ENCODE results near the gene HMGXB3. TPM values are rescaled to one million over a fixed set of nuclear protein-coding genes. Genes with fewer than 3 reads are reported as not detected.
A peak's percentile ranks its signal among the peaks of the same experiment; 100 is the strongest.

HMGXB3 gene
- total and polyA plus RNA-seq, 9 donors = 14.2 to 25.4 (median 18.0) TPM

DNA sequence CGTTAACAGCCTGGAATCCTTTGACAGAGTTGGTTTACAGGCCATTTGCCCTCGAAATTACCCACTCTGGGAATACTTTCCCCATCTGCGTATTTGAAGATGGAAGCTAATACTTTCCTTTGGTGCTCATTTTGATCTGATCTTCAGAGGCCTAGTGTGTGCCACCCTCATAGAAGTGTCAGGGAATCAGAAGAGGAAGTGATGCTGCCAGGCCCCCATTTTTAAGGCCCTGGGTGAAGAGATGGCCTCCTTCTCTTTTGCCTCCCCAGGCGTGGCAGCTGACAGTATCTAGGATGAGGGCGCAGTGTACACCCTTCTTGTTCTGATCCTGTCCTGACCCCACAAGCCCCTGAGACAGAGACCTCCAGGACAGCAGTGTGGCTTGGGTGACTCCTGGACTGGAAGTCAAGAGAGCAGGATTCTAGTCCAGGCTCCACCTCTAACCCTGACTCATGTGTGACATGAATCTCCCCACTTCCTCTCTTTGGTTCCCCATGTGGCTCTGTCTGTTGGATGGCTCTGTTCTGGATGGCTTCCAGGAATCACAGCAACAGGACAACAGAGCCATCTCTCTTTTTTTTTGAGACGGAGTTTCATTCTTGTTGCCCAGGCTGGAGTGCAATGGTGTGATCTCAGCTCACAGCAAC is 58.1 kb downstream of the HMGXB3 start:
- peaks cover 6% of the 10 kb centered on the region for H3K4me1 ChIP-seq (ENCODE audit: control insufficient read depth, insufficient read depth, low read length)
- H3K9me3 ChIP-seq (replicated peaks; ENCODE audit: control insufficient read depth, low read depth, low read length) = no peaks in the 10 kb centered on the region
- H3K27ac ChIP-seq (ENCODE audit: low read length) = peak overlapping the region; percentile 47
- no peak overlapping the region for H3K4me3 ChIP-seq (ENCODE audit: low read length)
- 76% methylated on average over 4 of the region's 6 CpGs for WGBS (ENCODE audit: insufficient coverage)
- no peaks in the 10 kb centered on the region for H3K27me3 ChIP-seq (ENCODE audit: control insufficient read depth, insufficient read depth, low read length)
- peaks cover 24% of the 10 kb centered on the region for H3K36me3 ChIP-seq (ENCODE audit: control insufficient read depth, insufficient read depth, low read length)
- DNase-seq = peak; percentile 86

GRCh38 chr5:150059623-150060022 is 59.1 kb downstream of the HMGXB3 start:
- no peak for DNase-seq
- Histone ChIP-seq H3K9me3 (replicated peaks; ENCODE audit: control insufficient read depth, low read depth, low read length) (no peaks in the 10 kb centered on the region), H3K4me1 (ENCODE audit: control insufficient read depth, insufficient read depth, low read length) (peaks cover 6% of the 10 kb centered on the region), H3K4me3 (ENCODE audit: low read length) (no peak overlapping the region), H3K36me3 (ENCODE audit: control insufficient read depth, insufficient read depth, low read length) (peaks cover 14% of the 10 kb centered on the region), H3K27ac (ENCODE audit: low read length) (no peak overlapping the region), H3K27me3 (ENCODE audit: control insufficient read depth, insufficient read depth, low read length) (no peaks in the 10 kb centered on the region)
- 85% methylated on average over 10 of the region's 11 CpGs for WGBS (ENCODE audit: insufficient coverage)

- Histone ChIP-seq H3K4me1 (ENCODE audit: control insufficient read depth, insufficient read depth, low read length) (peaks cover 12% of the 10 kb centered on the region), H3K4me3 (ENCODE audit: low read length) (no peak overlapping the region), H3K9me3 (replicated peaks; ENCODE audit: control insufficient read depth, low read depth, low read length) (no peaks in the 10 kb centered on the region), H3K36me3 (ENCODE audit: control insufficient read depth, insufficient read depth, low read length) (peaks cover 5% of the 10 kb centered on the region), H3K27ac (ENCODE audit: low read length) (no peak overlapping the region), H3K27me3 (ENCODE audit: control insufficient read depth, insufficient read depth, low read length) (no peaks in the 10 kb centered on the region)
- no peak for DNase-seq
- whole genome bisulfite sequencing (ENCODE audit: insufficient coverage) = 83% methylated on average over 4 of the region's 7 CpGs
Observed at GRCh38 chr5:150060471-150060870, 59.9 kb downstream of the HMGXB3 start.

DNA sequence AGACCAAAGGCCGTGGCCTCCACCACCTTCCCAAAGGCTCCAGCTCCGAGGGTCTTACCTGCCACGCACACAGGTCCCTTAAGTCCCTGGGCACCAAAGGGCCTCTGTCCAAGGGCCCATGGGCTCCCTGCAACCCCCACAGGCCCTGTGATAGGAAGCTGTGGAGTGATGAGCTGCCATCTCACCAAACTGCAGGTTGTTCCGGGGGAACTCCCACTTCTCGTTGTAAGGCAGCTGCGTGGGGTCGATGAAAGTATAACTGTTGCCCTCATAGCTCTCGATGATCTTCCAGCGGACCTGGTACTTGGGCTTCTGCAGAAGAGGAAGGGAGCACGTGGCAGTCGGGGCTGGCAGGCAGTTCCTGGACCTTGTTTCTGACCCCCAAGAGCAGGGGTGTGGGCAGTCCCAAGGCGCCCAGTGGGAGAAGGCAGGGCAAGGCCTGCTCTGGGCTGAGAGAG is 61.0 kb downstream of the HMGXB3 start:
- Histone ChIP-seq H3K27me3 (ENCODE audit: control insufficient read depth, insufficient read depth, low read length) (no peaks in the 10 kb centered on the region), H3K27ac (ENCODE audit: low read length) (no peak overlapping the region), H3K9me3 (replicated peaks; ENCODE audit: control insufficient read depth, low read depth, low read length) (no peaks in the 10 kb centered on the region), H3K4me3 (ENCODE audit: low read length) (no peak overlapping the region), H3K36me3 (ENCODE audit: control insufficient read depth, insufficient read depth, low read length) (no peaks in the 10 kb centered on the region), H3K4me1 (ENCODE audit: control insufficient read depth, insufficient read depth, low read length) (peaks cover 19% of the 10 kb centered on the region)
- no peak for DNase-seq
- WGBS (ENCODE audit: insufficient coverage) = 85% methylated on average over 9 of the region's 12 CpGs

- Histone ChIP-seq H3K4me3 (ENCODE audit: low read length) (no peak overlapping the region), H3K9me3 (replicated peaks; ENCODE audit: control insufficient read depth, low read depth, low read length) (no peaks in the 10 kb centered on the region), H3K36me3 (ENCODE audit: control insufficient read depth, insufficient read depth, low read length) (no peaks in the 10 kb centered on the region), H3K4me1 (ENCODE audit: control insufficient read depth, insufficient read depth, low read length) (peaks cover 19% of the 10 kb centered on the region), H3K27me3 (ENCODE audit: control insufficient read depth, insufficient read depth, low read length) (no peaks in the 10 kb centered on the region), H3K27ac (ENCODE audit: low read length) (no peak overlapping the region)
- no peak for DNase-seq
- 90% methylated on average over 2 of the region's 2 CpGs for WGBS (ENCODE audit: insufficient coverage)
Observed at GRCh38 chr5:150062216-150062922, 61.8 kb downstream of the HMGXB3 start.

DNA sequence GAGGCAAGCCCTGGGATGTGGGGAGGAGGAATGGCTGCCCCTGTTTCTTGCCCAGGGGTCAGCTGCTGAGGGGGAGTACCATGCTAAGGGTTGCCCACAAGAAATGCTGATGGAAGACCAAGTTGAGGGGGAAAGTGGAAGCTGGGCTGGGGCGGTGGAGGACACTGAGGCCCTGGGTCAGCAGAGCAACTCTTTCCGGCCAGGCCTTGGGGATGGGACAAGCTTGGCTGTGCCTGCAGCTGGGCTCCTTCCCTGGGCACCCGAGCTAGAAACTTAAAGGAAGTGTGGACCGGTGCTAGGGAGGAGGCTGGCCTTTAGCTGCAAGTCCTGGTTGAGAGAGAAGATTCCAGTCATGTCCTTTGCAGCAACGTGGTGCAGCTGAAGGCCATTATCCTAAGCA is 63.1 kb downstream of the HMGXB3 start:
- no peaks in the 10 kb centered on the region for H3K36me3 ChIP-seq (ENCODE audit: control insufficient read depth, insufficient read depth, low read length)
- no peaks in the 10 kb centered on the region for H3K27me3 ChIP-seq (ENCODE audit: control insufficient read depth, insufficient read depth, low read length)
- H3K4me3 ChIP-seq (ENCODE audit: low read length) = no peak overlapping the region
- DNase-seq = no peak
- H3K9me3 ChIP-seq (replicated peaks; ENCODE audit: control insufficient read depth, low read depth, low read length) = no peaks in the 10 kb centered on the region
- 79% methylated on average over 4 of the region's 5 CpGs for WGBS (ENCODE audit: insufficient coverage)
- H3K27ac ChIP-seq (ENCODE audit: low read length) = no peak overlapping the region
- peaks cover 20% of the 10 kb centered on the region for H3K4me1 ChIP-seq (ENCODE audit: control insufficient read depth, insufficient read depth, low read length)

DNA sequence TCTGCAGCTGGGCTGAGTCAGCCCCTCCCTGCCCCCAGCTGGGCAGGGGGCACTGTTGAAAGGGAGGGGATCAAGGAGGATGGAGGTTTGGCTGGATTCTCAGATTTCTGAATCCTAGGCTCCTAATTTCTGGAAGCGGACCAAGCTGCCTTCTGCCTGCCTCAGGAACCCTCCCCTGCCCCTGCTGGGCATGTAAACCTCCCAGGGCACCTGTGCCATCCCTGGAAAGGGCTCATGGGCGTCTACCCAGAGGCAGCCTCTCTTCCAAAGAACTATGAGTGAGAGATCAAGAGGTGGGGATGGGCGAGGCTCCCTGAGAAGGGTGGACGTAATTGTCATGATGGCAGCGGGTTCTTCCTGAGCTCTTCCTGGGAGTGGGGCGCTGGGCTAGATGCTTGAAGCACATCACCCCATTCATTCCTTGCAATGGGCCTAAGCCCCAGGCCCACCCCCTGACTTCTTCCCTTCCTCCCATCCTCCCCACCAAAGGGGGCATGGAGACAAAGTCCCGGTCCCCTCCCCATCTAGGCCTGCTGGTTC is 64.2 kb downstream of the HMGXB3 start:
- 83% methylated on average over 1 of the region's 7 CpGs for WGBS (ENCODE audit: insufficient coverage)

GRCh38 chr5:150065346-150065745 is 64.8 kb downstream of the HMGXB3 start:
- no peak overlapping the region for H3K4me3 ChIP-seq (ENCODE audit: low read length)
- DNase-seq = peak; percentile 77
- no peaks in the 10 kb centered on the region for H3K36me3 ChIP-seq (ENCODE audit: control insufficient read depth, insufficient read depth, low read length)
- no peak overlapping the region for H3K27ac ChIP-seq (ENCODE audit: low read length)
- no peaks in the 10 kb centered on the region for H3K27me3 ChIP-seq (ENCODE audit: control insufficient read depth, insufficient read depth, low read length)
- peaks cover 27% of the 10 kb centered on the region for H3K4me1 ChIP-seq (ENCODE audit: control insufficient read depth, insufficient read depth, low read length)
- no peaks in the 10 kb centered on the region for H3K9me3 ChIP-seq (replicated peaks; ENCODE audit: control insufficient read depth, low read depth, low read length)
- WGBS (ENCODE audit: insufficient coverage) = 49% methylated on average over 3 of the region's 6 CpGs

More for the DNA sequence above, 64.2 kb downstream of the HMGXB3 start:
- Histone ChIP-seq H3K27ac (ENCODE audit: low read length) (no peak overlapping the region), H3K4me3 (ENCODE audit: low read length) (no peak overlapping the region), H3K9me3 (replicated peaks; ENCODE audit: control insufficient read depth, low read depth, low read length) (no peaks in the 10 kb centered on the region), H3K27me3 (ENCODE audit: control insufficient read depth, insufficient read depth, low read length) (no peaks in the 10 kb centered on the region), H3K4me1 (ENCODE audit: control insufficient read depth, insufficient read depth, low read length) (peaks cover 27% of the 10 kb centered on the region), H3K36me3 (ENCODE audit: control insufficient read depth, insufficient read depth, low read length) (no peaks in the 10 kb centered on the region)
- DNase-seq = no peak

DNA sequence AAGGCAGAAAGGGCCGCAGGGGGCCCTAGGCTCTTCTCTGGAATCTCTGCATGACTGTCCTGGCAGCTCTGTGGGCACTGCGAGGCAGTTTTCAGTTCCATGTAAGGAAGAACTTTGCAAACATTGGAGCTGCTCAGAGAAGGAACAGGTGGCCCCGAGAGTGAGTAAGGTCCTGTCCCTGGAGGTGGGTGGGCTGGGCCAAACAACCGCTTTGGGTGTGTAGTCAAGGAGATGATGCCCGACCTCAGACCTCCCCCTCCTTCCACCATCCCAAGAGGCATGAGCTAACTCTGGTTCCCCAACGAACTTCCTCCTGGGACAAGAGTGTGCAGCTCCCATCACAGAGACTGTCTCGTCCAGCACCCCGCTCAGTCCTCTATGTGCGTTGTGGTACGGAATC is 65.3 kb downstream of the HMGXB3 start:
- Histone ChIP-seq H3K36me3 (ENCODE audit: control insufficient read depth, insufficient read depth, low read length) (no peaks in the 10 kb centered on the region), H3K4me1 (ENCODE audit: control insufficient read depth, insufficient read depth, low read length) (peaks cover 27% of the 10 kb centered on the region), H3K9me3 (replicated peaks; ENCODE audit: control insufficient read depth, low read depth, low read length) (no peaks in the 10 kb centered on the region), H3K4me3 (ENCODE audit: low read length) (no peak overlapping the region), H3K27me3 (ENCODE audit: control insufficient read depth, insufficient read depth, low read length) (no peaks in the 10 kb centered on the region), H3K27ac (ENCODE audit: low read length) (no peak overlapping the region)
- DNase-seq = peak; percentile 42
- WGBS (ENCODE audit: insufficient coverage) = 79% methylated on average over 4 of the region's 10 CpGs

DNA sequence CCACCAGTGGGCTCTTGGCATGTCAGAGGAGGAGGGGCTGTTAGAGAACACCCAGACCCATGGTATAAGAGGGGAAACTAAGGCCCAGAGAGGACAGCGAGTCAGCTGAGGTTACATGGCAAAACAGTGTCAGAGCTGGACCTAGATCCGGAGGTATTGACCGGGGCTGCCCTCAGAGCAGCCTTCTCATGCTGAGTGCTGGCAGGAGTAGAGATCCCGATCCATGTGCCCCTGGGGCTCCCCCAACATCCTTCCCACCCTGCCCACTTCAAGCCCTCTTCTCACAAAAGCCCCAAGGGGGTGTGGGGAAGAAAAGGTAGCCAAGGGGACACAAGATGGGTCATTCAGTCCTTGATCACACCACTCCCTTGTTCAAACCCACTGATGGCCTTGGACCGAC is 65.9 kb downstream of the HMGXB3 start:
- no peaks in the 10 kb centered on the region for H3K36me3 ChIP-seq (ENCODE audit: control insufficient read depth, insufficient read depth, low read length)
- 100% methylated on average over 1 of the region's 5 CpGs for WGBS (ENCODE audit: insufficient coverage)
- no peak for DNase-seq

More for the DNA sequence above, 65.9 kb downstream of the HMGXB3 start:
- peaks cover 27% of the 10 kb centered on the region for H3K4me1 ChIP-seq (ENCODE audit: control insufficient read depth, insufficient read depth, low read length)
- H3K9me3 ChIP-seq (replicated peaks; ENCODE audit: control insufficient read depth, low read depth, low read length) = no peaks in the 10 kb centered on the region
- no peak overlapping the region for H3K27ac ChIP-seq (ENCODE audit: low read length)
- no peak overlapping the region for H3K4me3 ChIP-seq (ENCODE audit: low read length)
- no peaks in the 10 kb centered on the region for H3K27me3 ChIP-seq (ENCODE audit: control insufficient read depth, insufficient read depth, low read length)
